ENCODE results near the gene EPB41. TPM values are rescaled to one million over a fixed set of nuclear protein-coding genes. Genes with fewer than 3 reads are reported as not detected.

Gene EPB41
- total RNA-seq, 1 experiment from 2014 or later, result 40.7 TPM

DNA sequence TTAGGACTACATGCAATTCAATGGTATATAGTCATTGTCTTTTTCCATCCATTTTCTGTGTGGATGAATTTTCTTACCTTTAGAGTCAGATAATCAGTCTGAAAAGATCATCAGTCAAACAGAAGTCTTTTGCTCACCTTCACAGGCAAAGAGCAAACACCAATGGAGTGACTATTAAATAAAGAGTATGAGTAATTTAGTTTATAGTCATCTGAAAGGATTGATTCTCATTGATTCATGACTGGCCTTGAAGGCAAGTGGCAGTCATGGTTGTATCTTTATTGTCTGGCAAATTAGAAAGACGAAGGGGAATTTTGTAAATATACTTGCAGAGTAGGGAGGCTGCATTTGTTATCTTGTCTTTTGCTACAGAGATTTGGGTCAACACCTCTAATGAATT, 89.9 kb downstream of the EPB41 start:
- BruUV-seq (replicated peaks), result no TSS peak
- CTCF ChIA-PET, result no interaction called here

DNA sequence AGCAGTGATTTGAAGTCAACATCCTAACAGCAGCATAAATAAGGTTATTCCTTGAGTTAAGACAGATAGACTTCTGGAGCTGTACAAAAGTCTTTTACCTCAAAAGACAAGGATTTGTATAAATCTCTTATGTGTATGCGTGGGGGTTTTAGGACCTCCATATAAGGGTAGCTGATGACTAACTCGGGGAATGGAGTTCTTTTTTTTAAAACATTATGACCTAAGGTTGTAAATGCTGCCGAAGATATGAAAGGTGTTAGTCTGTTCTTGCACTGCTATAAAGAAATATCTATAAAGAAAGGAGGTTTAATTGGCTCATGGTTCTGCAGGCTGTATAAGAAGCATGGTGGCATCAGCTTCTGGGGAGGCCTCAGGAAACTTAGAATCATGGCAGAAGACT, 90.4 kb downstream of the EPB41 start:
- no peak overlapping the region for H3K4me3 Mint-ChIP-seq (ENCODE audit: low read depth, unreplicated experiment)
- TF ChIP-seq, protein P1, sequence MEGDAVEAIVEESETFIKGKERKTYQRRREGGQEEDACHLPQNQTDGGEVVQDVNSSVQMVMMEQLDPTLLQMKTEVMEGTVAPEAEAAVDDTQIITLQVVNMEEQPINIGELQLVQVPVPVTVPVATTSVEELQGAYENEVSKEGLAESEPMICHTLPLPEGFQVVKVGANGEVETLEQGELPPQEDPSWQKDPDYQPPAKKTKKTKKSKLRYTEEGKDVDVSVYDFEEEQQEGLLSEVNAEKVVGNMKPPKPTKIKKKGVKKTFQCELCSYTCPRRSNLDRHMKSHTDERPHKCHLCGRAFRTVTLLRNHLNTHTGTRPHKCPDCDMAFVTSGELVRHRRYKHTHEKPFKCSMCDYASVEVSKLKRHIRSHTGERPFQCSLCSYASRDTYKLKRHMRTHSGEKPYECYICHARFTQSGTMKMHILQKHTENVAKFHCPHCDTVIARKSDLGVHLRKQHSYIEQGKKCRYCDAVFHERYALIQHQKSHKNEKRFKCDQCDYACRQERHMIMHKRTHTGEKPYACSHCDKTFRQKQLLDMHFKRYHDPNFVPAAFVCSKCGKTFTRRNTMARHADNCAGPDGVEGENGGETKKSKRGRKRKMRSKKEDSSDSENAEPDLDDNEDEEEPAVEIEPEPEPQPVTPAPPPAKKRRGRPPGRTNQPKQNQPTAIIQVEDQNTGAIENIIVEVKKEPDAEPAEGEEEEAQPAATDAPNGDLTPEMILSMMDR (IDR thresholded peaks at IDR 0.05; ENCODE audit: unreplicated experiment), result no peak
- BruUV-seq (replicated peaks), result no TSS peak
- H3K36me3 Mint-ChIP-seq (ENCODE audit: insufficient read depth, unreplicated experiment), result no peaks in the 10 kb centered on the region
- no peaks in the 10 kb centered on the region for H3K9me3 Mint-ChIP-seq (ENCODE audit: low read depth, unreplicated experiment)
- DNase-seq, result no peak
- H3K4me1 Mint-ChIP-seq (ENCODE audit: low read depth, unreplicated experiment), result peaks cover 10% of the 10 kb centered on the region
- no peaks in the 10 kb centered on the region for H3K27me3 Mint-ChIP-seq (ENCODE audit: unreplicated experiment)
- CTCF ChIA-PET, result no interaction called here
- intact Hi-C loops (cut with micrococcal nuclease; ENCODE audit: unreplicated experiment), result no loop called here
- H3K27ac Mint-ChIP-seq (ENCODE audit: unreplicated experiment), result no peak overlapping the region

More for the DNA sequence above, 89.9 kb downstream of the EPB41 start:
- intact Hi-C loops (cut with micrococcal nuclease; ENCODE audit: unreplicated experiment), result no loop called here
- H3K36me3 Mint-ChIP-seq (ENCODE audit: insufficient read depth, unreplicated experiment), result no peaks in the 10 kb centered on the region
- H3K4me3 Mint-ChIP-seq (ENCODE audit: low read depth, unreplicated experiment), result no peak overlapping the region
- no peaks in the 10 kb centered on the region for H3K27me3 Mint-ChIP-seq (ENCODE audit: unreplicated experiment)
- H3K27ac Mint-ChIP-seq (ENCODE audit: unreplicated experiment), result no peak overlapping the region
- peaks cover 10% of the 10 kb centered on the region for H3K4me1 Mint-ChIP-seq (ENCODE audit: low read depth, unreplicated experiment)
- TF ChIP-seq, protein P1 (IDR thresholded peaks at IDR 0.05; ENCODE audit: unreplicated experiment), result no peak
- H3K9me3 Mint-ChIP-seq (ENCODE audit: low read depth, unreplicated experiment), result no peaks in the 10 kb centered on the region
- no peak for DNase-seq

DNA sequence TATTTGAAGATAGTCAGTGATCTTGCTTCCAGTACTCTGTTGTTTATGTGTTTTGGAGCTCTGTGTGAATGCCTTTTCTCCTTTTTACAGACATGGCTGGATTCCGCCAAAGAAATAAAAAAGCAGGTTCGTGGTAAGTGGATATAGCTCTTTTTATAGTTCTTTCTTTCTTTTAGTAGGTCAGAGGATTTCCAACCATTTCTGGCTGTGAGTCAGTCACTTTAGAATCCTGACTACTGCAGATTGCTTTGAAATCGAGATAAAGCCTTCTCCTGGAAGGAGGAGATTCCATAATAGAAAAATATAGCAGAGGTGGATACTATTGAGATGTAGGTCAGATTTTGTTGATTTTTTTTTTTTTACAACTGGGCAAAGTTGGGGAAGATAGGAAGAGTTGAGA, 97.4 kb downstream of the EPB41 start:
- Mint-ChIP-seq H3K4me3 (ENCODE audit: low read depth, unreplicated experiment) (no peak overlapping the region), H3K27ac (ENCODE audit: unreplicated experiment) (no peak overlapping the region), H3K36me3 (ENCODE audit: insufficient read depth, unreplicated experiment) (peaks cover 5% of the 10 kb centered on the region), H3K27me3 (ENCODE audit: unreplicated experiment) (no peaks in the 10 kb centered on the region), H3K9me3 (ENCODE audit: low read depth, unreplicated experiment) (no peaks in the 10 kb centered on the region), H3K4me1 (ENCODE audit: low read depth, unreplicated experiment) (no peaks in the 10 kb centered on the region)
- DNase-seq, result no peak
- TF ChIP-seq, protein P1 (IDR thresholded peaks at IDR 0.05; ENCODE audit: unreplicated experiment), result no peak
- no TSS peak for BruUV-seq (replicated peaks)
- CTCF ChIA-PET, result no interaction called here
- intact Hi-C loops (cut with micrococcal nuclease; ENCODE audit: unreplicated experiment), result no loop called here

DNA sequence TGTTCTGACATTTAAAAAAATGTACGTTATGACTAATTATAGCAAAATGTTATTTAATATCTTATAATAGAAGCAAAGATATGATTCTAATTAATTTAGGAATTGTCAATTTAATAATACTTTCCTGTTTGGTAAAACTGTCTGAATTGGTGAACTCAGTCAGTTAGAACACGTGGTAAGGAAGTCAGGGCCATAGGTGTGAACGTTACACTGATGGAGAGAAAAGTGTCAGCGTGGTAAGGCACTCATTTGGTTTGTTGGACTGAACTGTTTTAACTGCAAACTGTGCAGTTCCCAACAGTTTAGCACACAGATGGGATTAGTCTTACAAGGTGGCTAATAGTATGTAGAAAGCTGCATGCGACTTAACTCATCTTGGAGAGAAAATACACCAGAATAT, 102.9 kb downstream of the EPB41 start:
- no peaks in the 10 kb centered on the region for H3K27me3 Mint-ChIP-seq (ENCODE audit: unreplicated experiment)

More for the DNA sequence above, 102.9 kb downstream of the EPB41 start:
- intact Hi-C loops (cut with micrococcal nuclease; ENCODE audit: unreplicated experiment), result no loop called here
- no TSS peak for BruUV-seq (replicated peaks)
- no peaks in the 10 kb centered on the region for H3K4me1 Mint-ChIP-seq (ENCODE audit: low read depth, unreplicated experiment)
- no peak for DNase-seq
- no peak overlapping the region for H3K27ac Mint-ChIP-seq (ENCODE audit: unreplicated experiment)
- no peak overlapping the region for H3K4me3 Mint-ChIP-seq (ENCODE audit: low read depth, unreplicated experiment)
- TF ChIP-seq, protein P1 (IDR thresholded peaks at IDR 0.05; ENCODE audit: unreplicated experiment), result no peak
- H3K36me3 Mint-ChIP-seq (ENCODE audit: insufficient read depth, unreplicated experiment), result peaks cover 5% of the 10 kb centered on the region
- no peaks in the 10 kb centered on the region for H3K9me3 Mint-ChIP-seq (ENCODE audit: low read depth, unreplicated experiment)
- CTCF ChIA-PET, result no interaction called here
